ENCODE data around the gene TEX22.

Gene TEX22

GRCh38 chr14:105367116-105368031, 31.0 kb upstream of the TEX22 start:
- ATAC-seq: no peak

DNA sequence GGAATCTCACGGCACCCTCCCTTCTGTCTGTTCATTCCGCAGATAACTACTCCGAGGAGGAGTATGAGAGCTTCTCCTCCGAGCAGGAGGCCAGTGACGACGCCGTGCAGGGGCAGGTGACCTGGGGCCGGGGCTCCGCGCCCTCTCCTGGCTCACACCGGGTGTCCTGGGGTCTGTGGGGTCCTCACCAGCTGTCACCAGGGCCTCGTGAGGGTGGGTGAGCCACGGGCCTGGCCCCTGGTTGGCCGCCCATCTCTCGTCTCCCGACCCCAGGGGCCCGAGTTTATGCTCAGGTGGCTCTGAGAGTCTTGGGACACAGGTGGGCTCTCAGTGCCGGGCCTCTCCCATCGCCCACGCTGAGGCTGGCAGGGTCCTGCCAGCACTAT, 30.3 kb upstream of the TEX22 start:
- no peak for ATAC-seq

DNA sequence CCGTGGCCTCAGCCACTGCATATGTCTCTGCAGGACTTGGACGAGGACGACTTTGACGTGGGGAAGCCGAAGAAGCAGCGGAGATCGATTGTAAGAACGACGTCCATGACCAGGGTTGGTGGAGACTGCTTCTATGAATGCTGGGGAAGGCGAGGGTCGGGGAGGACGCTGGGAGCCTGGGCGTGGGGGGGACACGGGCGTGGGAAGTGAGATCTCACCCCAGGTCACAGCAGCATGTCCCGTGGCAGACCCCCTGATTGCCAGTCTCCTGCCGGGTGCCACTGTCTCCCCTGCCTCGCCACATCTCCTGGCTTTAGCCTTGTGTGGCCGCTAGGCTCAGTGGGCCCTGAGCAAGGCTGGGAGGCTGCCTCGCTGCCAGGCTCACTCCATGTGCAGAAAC, 29.9 kb upstream of the TEX22 start:
- no peak for ATAC-seq

DNA sequence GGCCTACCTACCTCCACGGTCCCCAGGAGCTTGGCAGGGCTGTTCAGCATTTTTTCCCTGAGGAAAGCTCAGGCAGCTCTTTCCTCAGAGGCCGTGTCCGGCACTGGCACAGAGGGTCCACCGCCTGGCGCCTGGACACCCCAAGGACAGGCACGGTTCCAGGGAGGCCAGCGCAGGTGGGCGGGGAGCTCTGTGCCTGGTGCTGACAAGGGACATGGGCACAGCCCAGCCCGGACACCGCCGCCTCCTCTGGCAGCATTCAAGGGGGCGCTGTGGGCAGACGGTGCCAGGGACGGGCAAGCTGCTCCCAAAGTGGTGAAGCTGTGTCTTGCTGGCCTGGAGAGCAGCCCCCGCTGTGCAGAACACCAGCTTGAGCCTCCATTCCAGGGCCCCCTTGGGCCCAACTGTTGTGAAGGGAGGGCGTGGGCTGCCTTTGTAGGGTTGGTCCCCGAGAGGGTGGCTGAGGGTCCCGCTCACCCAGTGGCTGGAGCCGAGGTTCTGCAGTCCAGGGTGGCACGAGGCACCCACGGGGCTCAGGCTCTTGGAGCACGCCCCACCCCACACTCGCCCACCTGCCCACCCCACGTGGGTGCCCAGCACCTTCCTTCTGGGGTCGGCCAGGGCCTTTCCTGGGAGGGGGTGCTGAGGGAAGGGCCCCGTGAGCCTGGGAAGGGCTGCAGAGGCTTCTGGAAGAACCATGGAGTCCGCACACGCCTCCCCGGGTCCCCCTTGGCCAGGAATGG, 29.3 kb upstream of the TEX22 start:
- no peak for ATAC-seq

GRCh38 chr14:105369653-105370040, 28.7 kb upstream of the TEX22 start:
- no peak for ATAC-seq

DNA sequence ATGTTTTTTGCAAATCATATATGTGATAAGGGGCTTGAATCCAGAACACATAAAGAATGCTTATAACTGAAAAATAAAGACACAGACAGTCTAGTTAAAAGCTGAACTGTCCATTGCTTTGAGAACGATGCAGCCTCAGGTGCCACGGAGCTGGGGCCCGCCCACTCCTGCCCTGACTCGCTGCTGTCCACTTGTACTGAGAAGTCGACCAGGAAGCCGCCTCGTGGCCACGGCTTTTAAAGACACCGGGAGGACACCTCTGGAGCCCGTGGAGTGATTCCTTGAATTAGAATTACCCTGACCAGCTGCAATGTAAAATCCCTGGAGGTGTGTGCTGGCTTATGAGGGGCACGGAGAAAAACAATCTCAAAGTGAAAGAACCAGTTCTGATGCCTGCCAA, 23.9 kb upstream of the TEX22 start:
- ATAC-seq: no peak

GRCh38 chr14:105375635-105376057, 22.7 kb upstream of the TEX22 start:
- ATAC-seq: peak; percentile 51 to 69

GRCh38 chr14:105376521-105377440, 21.6 kb upstream of the TEX22 start:
- no peak for ATAC-seq

- ATAC-seq: no peak
Measured at GRCh38 chr14:105377555-105378182, 20.7 kb upstream of the TEX22 start.

DNA sequence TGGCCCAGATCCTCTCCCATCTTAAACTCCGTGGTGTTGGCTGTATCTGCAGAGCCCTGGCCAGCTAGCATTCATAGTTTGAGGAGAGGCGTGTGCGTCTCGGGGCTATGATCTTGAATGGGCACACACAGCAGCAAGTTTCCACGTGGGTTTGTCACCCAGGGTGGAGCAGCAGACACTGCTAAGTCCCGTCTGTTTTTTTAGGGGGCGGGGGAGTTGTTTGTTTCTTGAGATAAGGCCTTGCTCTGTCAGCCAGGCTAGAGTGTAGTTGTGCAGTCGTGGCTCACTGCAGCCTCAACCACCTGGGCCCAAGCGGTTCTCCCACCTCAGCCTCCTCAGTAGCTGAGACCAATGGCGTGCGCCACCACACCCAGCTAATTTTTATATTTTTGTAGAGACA, 20.1 kb upstream of the TEX22 start:
- ATAC-seq: no peak

DNA sequence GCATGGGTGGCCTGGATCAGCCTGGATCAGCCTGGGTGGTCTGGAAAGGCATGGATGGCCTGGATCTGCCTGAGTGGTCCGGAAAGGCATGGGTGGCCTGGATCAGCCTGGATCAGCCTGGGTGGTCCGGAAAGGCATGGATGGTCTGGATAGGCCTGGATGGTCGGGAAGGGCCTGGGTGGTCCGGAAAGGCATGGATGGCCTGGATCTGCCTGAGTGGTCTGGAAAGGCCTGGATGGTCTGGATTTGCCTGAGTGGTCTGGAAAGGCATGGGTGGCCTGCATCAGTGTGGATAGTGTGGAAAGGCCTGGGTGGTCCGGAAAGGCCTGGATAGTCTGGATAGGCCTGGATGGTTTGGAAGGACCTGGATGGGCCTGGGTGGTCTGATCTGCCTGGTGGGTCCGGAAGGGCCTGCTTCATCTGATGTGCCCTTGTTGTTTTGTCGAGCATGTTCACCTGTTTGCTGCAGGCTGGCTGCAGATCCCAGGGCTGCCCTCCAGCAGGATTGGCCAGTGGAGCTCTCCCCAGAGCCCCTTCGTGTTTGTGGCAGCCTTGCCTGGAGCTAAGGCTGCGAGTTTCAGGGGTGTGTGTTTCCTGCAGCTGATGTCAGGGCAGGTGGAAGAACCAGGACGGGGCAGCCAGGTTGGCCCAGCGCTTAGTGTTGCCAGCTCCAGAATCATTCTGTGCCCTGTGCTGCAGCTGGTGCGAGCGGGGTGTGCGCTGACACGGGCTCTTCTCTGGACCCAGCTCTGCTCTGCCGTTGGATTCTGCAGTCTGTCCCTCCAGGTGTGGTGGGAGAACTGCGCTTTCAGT, 19.3 kb upstream of the TEX22 start:
- ATAC-seq: no peak

DNA sequence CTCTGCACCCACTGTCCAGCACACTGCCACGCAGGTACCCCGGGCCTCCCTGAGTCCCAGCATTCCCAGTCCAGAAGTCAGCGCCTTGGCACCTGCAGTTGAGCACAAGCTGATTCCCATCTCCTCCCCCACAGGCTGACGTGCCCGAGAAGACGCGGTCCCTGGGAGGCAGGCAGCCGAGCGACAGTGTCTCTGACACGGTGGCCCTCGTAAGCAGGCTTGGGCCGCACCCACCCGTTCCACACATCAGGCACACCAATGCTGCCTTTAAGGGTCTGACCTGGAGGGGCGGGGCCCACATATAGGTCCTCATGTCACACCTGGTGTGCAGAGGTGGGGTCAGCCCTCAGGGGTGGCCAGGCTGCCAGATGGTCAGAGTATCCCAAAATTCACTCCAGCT, 18.4 kb upstream of the TEX22 start:
- ATAC-seq: no peak

GRCh38 chr14:105380756-105381155, 17.6 kb upstream of the TEX22 start:
- ATAC-seq: no peak

DNA sequence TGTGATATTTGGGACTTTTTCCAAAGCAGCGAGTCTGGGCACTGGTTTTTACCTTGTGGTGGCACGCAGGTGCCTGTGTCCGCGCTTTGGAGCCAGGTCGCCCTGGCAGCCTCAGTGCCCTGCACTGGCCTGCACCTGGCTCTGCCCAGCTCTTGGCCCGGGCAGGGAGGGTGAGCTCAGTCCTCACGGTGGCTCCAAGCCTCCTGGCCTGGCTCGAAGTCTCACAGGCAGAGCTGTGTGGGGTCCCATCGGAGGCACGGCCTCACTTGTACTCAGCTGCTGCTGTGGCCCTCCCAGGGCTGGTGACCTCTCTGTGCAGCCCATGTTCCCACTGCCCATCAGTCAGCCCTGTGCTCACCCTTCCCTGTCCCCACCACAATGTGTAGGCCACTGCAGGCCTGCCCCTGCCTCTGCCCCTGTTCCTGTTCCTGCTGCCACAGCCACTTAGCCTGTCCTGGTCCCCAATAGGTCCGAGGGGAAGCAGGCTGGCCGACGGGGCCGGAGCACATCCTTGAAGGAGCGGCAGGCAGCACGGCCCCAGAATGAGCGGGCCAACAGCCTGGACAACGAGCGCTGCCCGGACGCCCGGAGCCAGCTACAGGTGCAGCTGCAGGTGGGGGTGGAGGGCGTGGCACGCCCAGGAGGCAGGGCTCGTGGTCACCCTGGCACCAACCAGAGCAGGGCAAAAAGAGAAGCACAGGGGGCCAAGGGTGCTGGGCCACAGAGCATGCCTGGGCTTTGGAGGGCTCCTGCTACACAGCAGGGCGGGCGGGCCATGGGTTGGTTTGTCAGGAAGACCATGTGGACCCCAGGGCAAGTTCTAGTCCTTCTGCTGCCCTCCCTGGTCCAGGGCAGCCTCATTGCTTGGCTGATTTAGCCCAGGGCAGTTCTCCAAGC, 16.6 kb upstream of the TEX22 start:
- ATAC-seq: no peak

- ATAC-seq: no peak
Measured at GRCh38 chr14:105382343-105383082, 15.8 kb upstream of the TEX22 start.

DNA sequence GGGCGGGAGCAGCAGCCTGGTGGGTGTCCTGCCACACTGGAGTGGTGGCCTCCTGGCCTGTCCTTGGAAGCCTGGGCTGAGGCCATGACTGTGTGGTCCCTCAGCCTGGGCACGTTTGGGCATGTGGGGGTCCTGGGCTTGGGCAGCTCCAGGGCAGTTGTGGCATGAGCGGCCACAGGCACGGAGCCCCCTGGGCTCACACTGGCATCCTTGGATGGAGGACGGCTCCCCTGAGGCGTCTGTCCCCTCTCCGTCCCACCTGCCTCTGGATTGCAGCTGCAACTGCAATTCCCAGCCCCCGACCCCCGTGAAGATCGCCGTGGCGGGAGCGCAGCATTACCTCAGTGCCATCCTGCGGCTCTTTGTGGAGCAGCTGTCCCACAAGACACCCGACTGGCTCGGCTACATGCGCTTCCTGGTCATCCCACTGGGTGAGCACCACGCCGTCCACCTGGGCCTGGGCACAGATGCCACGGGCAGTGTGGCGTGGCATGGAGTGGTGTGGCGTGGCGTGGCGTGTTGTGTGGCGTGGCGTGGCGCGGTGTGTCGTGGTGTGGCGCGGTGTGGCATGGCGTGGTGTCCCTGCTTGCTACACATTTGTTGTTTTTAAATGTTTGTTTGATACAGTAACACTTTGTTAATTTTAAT, 15.1 kb upstream of the TEX22 start:
- ATAC-seq: no peak

DNA sequence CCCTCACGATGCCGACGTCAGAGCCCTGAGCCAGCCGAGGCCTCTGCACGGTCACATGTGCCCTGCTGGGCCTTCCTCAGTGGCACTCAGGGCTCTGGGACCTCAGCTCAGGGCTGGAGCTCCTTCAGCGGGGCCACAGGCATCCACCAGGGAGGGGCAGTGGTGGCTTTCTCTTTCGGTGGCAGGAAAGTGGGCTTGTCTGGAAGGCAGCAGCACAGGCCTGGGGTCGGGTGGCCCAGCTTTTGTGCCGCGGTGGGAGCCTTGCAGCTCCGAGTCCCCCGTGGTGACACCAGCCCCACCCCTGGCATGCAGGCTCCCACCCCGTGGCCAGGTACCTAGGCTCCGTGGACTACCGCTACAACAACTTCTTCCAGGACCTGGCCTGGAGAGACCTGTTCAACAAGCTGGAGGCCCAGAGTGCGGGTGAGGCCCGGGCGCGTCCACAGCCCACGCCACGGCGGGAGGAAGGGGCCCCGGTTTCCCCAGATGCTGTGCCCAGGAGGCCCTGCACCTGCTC, 14.2 kb upstream of the TEX22 start:
- ATAC-seq: no peak

- ATAC-seq: no peak
Measured at GRCh38 chr14:105384605-105385321, 13.6 kb upstream of the TEX22 start.

Measured in activated CD4-positive, CD25-positive, alpha-beta regulatory T cell treated with anti-CD3 and anti-CD28 coated beads, Interleukin-2, amount 50 U/mL, for 24 hours (primary cell).